K562 (cell line): Measurements from ENCODE around the gene NECAB2. TPM values are rescaled to one million over a fixed set of nuclear protein-coding genes. Genes with fewer than 3 reads are reported as not detected.
A peak's percentile ranks its signal among the peaks of the same experiment; 100 is the strongest.

ENCODE experiments used
- ATAC-seq: fragments of 200-7000 bp; cut with Tn5 transposase; 3 replicates; pipeline ENCODE4 v1.9.1; 2020; ENCODE audit warnings: moderate library complexity
- BruUV-seq: library from RNA; stranded (reverse); fragments of 400-500 nt; replicated peaks from 2 replicates; lab custom pipeline; 2021; lab: Mats Ljungman, UMichigan
- CTCF ChIA-PET: fragments of 300-600 bp; formaldehyde crosslinking; extraction: SDS; loops from one replicate; lab custom pipeline; 2021; ENCODE audit warnings: low intra/inter-chr PET ratio; lab: Yijun Ruan, JAX
- POLR2A ChIA-PET: fragments of 300-600, 350-650 bp; sonication (Branson Sonifier 250); formaldehyde crosslinking; extraction: SDS; loops from one replicate; lab custom pipeline; 2021; ENCODE audit warnings: antibody characterized with exemption, inconsistent platforms; lab: Yijun Ruan, JAX
- DNase-seq, 4 experiments: peaks; one replicate each; pipeline versions ENCODE4 v3.0.0 to v3.0.0-alpha.2; 2011 to 2018; ENCODE audit warnings: low spot score in 3 of 4, mixed read lengths in 3 of 4; ENCODE audit errors: extremely low read depth in 1 of 4
- FAIRE-seq: peaks from 2 replicates; lab custom pipeline; 2011; peaks lifted over from hg19 to GRCh38; lab: Jason Lieb, UNC
- H2AFZ ChIP-seq: 2 replicates; pipeline ENCODE4 v1.6.0; 2011; ENCODE audit warnings: low read depth, low read length, control low read depth, inconsistent platforms
- H3K27ac ChIP-seq: fragments of 200-600 bp; 3 replicates; pipeline ENCODE4 v1.8.0; 2011; ENCODE audit warnings: low read depth, mild to moderate bottlenecking, control low read depth, inconsistent platforms, low read length, moderate library complexity, mixed read lengths; ENCODE audit errors: extremely low read depth
- H3K27me3 ChIP-seq, 2 experiments: fragments of 300-600 bp in 1 of 2; 2 replicates in 1 of 2; 3 replicates in 1 of 2; pipeline versions ENCODE4 v1.6.0 to v1.8.0; 2011; ENCODE audit warnings: inconsistent platforms in 2 of 2, low read length in 2 of 2, mild to moderate bottlenecking in 1 of 2, mixed read lengths in 1 of 2, moderate library complexity in 1 of 2; ENCODE audit not compliant: control insufficient read depth in 2 of 2, insufficient read depth in 2 of 2
- H3K36me3 ChIP-seq: fragments of 300-600 bp; 3 replicates; pipeline ENCODE4 v1.8.0; 2011; ENCODE audit warnings: mild to moderate bottlenecking, low read length, inconsistent platforms; ENCODE audit not compliant: control insufficient read depth, insufficient read depth
- H3K4me1 ChIP-seq, 2 experiments: fragments of 200-600 bp in 1 of 2; replicated peaks in 1 of 2; 2 replicates in 1 of 2; 3 replicates in 1 of 2; pipeline versions ENCODE4 v1.5.1 to v1.8.0; 2011; ENCODE audit warnings: inconsistent platforms in 2 of 2, low read length in 2 of 2, mild to moderate bottlenecking in 1 of 2, mixed read lengths in 1 of 2, moderate library complexity in 1 of 2; ENCODE audit not compliant: control insufficient read depth in 2 of 2, insufficient read depth in 2 of 2
- H3K4me2 ChIP-seq: 2 replicates; pipeline ENCODE4 v1.6.1; 2011; ENCODE audit warnings: low read length, control low read depth, inconsistent platforms, mixed read lengths; ENCODE audit not compliant: insufficient read depth
- H3K4me3 ChIP-seq: fragments of 200-600 bp; sonication (generic), shearing (Covaris generic); 2 replicates; pipeline ENCODE4 v1.5.1; 2016; ENCODE audit warnings: control low read depth, inconsistent platforms
- H3K79me2 ChIP-seq: fragments of 200-600 bp; 3 replicates; pipeline ENCODE4 v1.8.0; 2011; ENCODE audit warnings: low read length, inconsistent platforms; ENCODE audit not compliant: control insufficient read depth, insufficient read depth
- H3K9ac ChIP-seq, 2 experiments: 2 replicates each; pipeline versions ENCODE4 v1.6.0 to v1.6.1; 2011; ENCODE audit warnings: low read depth in 2 of 2, low read length in 2 of 2, control low read depth in 1 of 2, inconsistent platforms in 1 of 2, mild to moderate bottlenecking in 1 of 2, mixed read lengths in 1 of 2; ENCODE audit not compliant: insufficient read depth in 1 of 2
- H3K9me1 ChIP-seq: one replicate; pipeline ENCODE4 v1.6.0; 2011; ENCODE audit warnings: inconsistent platforms, mild to moderate bottlenecking, low read length, moderate library complexity; ENCODE audit not compliant: control insufficient read depth, insufficient read depth
- H3K9me3 ChIP-seq: replicated peaks from 2 replicates; pipeline ENCODE4 v1.5.1; 2011; ENCODE audit warnings: low read depth, low read length, inconsistent platforms; ENCODE audit not compliant: control insufficient read depth, insufficient read depth
- H4K20me1 ChIP-seq: replicated peaks from 2 replicates; pipeline ENCODE4 v1.6.1; 2011; ENCODE audit warnings: low read length, inconsistent platforms, mixed read lengths; ENCODE audit not compliant: control insufficient read depth, insufficient read depth
- GTF2E2 ChIP-seq: fragments of 200-800 bp; sonication (Bioruptor generic); IDR thresholded peaks from 2 replicates; pipeline ENCODE4 v1.6.1; 2016; ENCODE audit warnings: missing genetic modification characterization, missing compliant biosample characterization
- MAZ ChIP-seq, 2 experiments: fragments of 450-650 bp in 1 of 2; sonication (generic) in 1 of 2; formaldehyde crosslinking; IDR thresholded peaks in 1 of 2; conservative IDR thresholded peaks in 1 of 2; 2 replicates each; pipeline versions ENCODE4 v1.4.0 to v1.5.0; 2020; ENCODE audit warnings: mild to moderate bottlenecking in 1 of 2, missing genetic modification reagents in 1 of 2
- SOX6 ChIP-seq: fragments of 450-650 bp; IDR thresholded peaks from 2 replicates; pipeline ENCODE4 v1.6.1; 2014; ENCODE audit warnings: mild to moderate bottlenecking
- ZNF24 ChIP-seq: fragments of 450-650 bp; IDR thresholded peaks from 2 replicates; pipeline ENCODE4 v1.6.1; 2016
- WGBS: fragments of 100-300 bp; shearing (Covaris generic); methylation state at CpG from one replicate; pipeline ENCODE4 v1.1.6; 2016; ENCODE audit warnings: low coverage, mixed read lengths; ENCODE audit not compliant: insufficient coverage; ENCODE audit errors: missing lambda C conversion rate; 5-methylcytosine and 5-hydroxymethylcytosine counted together
- in situ Hi-C: fragments of 300-500 bp; cut with MboI; formaldehyde crosslinking; loops from 4 replicates; pipeline ENCODE4 v1.15.0; 2018; ENCODE audit warnings: inconsistent platforms, mixed read lengths
- intact Hi-C: fragments of 100-400 bp; cut with micrococcal nuclease; formaldehyde crosslinking; loops from 2 replicates; pipeline ENCODE4 v1.14.2; 2022
- polyA plus RNA-seq, 8 experiments: library from polyadenylated mRNA; depleted of rRNA in 4 of 8; stranded (reverse) in 5 of 8; unstranded in 3 of 8; fragments of >200 nt; fragmentation: Nextera tagmentation in 2 of 8; fragmentation: Illumina TruSeq in 1 of 8; extraction: Ambion mirVana in 2 of 8; extraction: Trizol in 1 of 8; gene quantifications; 2 replicates each; pipeline versions ENCODE4 v1.2.1 to v1.2.3, GENCODE V29; 2011 to 2014; ENCODE audit warnings: inconsistent platforms in 1 of 8, missing spikeins in 1 of 8
- total RNA-seq, 7 experiments: library from RNA; depleted of rRNA in 6 of 7; stranded (reverse); fragments of >200 nt in 6 of 7; fragmentation: Illumina TruSeq in 2 of 7; extraction: Trizol in 2 of 7; gene quantifications; 2 replicates each; pipeline versions ENCODE4 v1.2.1 to v1.2.3, GENCODE V29; 2011 to 2021; ENCODE audit warnings: low replicate concordance in 1 of 7
- TF ChIP-seq, protein P1 (sequence below): sonication (generic); formaldehyde crosslinking; IDR thresholded peaks from 2 replicates; pipeline ENCODE4 v1.8.1; 2023; ENCODE audit warnings: mild to moderate bottlenecking, missing genetic modification reagents
- TF ChIP-seq, protein P2 (sequence below), 2 experiments: fragments of 450-650 bp; IDR thresholded peaks; 2 replicates each; pipeline ENCODE4 v1.6.1; 2016; ENCODE audit warnings: mild to moderate bottlenecking in 2 of 2, borderline replicate concordance in 1 of 2, low read depth in 1 of 2, moderate library complexity in 1 of 2
- TF ChIP-seq, protein P3 (sequence below): fragments of 450-650 bp; IDR thresholded peaks from 2 replicates; pipeline ENCODE4 v1.6.1; 2016

NECAB2 gene
- total and polyA plus RNA-seq, 9 of the 15 experiments (the other 6 are each of a cell fraction or from before 2014, with no cell fraction given): 0.03 to 0.28 TPM; not detected in 7

DNA sequence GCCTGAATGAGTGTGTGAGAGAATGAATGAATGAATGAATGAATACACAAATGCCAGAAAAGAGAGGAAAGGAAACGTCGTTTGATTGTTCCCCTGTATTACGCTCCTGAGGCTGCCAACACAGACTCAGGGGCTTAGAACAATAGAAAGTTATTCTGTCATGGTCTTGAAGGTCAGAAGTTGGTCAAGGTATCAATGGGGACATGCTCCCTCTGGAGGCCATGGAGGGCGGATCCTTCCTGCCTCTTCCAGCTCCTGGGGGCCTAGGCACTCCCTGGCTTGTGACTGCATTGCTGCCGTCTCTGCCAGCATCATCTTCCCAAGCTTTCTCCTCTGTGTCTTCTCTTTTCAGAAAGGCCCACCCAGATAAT is 76.1 kb downstream of the NECAB2 start:
- DNase-seq: peak; percentile 59 to 68 (median 66)
- no peak overlapping the region for H3K9ac ChIP-seq
- FAIRE-seq: peak; percentile 92
- no TSS peak for BruUV-seq
- H3K4me3 ChIP-seq: no peak overlapping the region
- H3K4me1 ChIP-seq: peaks cover 16 to 36% of the 10 kb centered on the region in 2 experiments
- ChIA-PET POLR2A (interaction anchor here (0.6 to 1.4 kb wide), 5 partner anchors 14 to 134 kb away, joined by 3 to 5 read pairs (median 4); no protein-coding TSS in a partner anchor), CTCF (interaction anchor here (1.6 kb wide), 1 partner anchor 76 kb away, joined by 4 read pairs; the partner anchor contains the start of gene NECAB2)
- peak; percentile 72 for ATAC-seq
- H3K9me3 ChIP-seq: no peaks in the 10 kb centered on the region
- peaks cover 11% of the 10 kb centered on the region for H3K9me1 ChIP-seq
- peaks cover 33 to 44% of the 10 kb centered on the region in 2 experiments; a peak in 4 of 5 replicates for H3K27me3 ChIP-seq
- 0 out of 2 replicates have a peak overlapping the region, but pooled peaks have one; percentile 2 for H2AFZ ChIP-seq
- H3K36me3 ChIP-seq: peaks cover 6% of the 10 kb centered on the region; the same call in 1 of the 3 replicates
- intact Hi-C loops (loop anchor here (1.0 kb wide), 1 partner anchor 76 kb away; the partner anchor contains the start of gene NECAB2), in situ Hi-C loops (loop anchor here (10.0 kb wide), 1 partner anchor 69 kb away; no protein-coding TSS in a partner anchor)
- WGBS: 24% methylated on average over 5 of the region's 5 CpGs
- H4K20me1 ChIP-seq: peaks cover 44% of the 10 kb centered on the region; the same call in 1 of the 2 replicates
- H3K79me2 ChIP-seq: no peaks in the 10 kb centered on the region
- H3K4me2 ChIP-seq: peak overlapping the region; percentile 56; the same call in 1 of the 2 replicates
- H3K27ac ChIP-seq: no peak overlapping the region
- TF ChIP-seq GTF2E2 (tag) (no peak), MAZ (CRISPR knock-in tag; conservative IDR thresholded peaks at IDR 0.05 in 1 of 2, IDR thresholded peaks at IDR 0.05 in 1 of 2) (peak in 1 of 2 experiments; percentile 45; a peak in 1 of 4 replicates), SOX6 (peak; percentile 43), ZNF24 (peak; percentile 98)
- TF ChIP-seq, protein P1, sequence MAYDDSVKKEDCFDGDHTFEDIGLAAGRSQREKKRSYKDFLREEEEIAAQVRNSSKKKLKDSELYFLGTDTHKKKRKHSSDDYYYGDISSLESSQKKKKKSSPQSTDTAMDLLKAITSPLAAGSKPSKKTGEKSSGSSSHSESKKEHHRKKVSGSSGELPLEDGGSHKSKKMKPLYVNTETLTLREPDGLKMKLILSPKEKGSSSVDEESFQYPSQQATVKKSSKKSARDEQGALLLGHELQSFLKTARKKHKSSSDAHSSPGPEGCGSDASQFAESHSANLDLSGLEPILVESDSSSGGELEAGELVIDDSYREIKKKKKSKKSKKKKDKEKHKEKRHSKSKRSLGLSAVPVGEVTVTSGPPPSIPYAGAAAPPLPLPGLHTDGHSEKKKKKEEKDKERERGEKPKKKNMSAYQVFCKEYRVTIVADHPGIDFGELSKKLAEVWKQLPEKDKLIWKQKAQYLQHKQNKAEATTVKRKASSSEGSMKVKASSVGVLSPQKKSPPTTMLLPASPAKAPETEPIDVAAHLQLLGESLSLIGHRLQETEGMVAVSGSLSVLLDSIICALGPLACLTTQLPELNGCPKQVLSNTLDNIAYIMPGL (CRISPR knock-in tag): no peak
- TF ChIP-seq, protein P2, sequence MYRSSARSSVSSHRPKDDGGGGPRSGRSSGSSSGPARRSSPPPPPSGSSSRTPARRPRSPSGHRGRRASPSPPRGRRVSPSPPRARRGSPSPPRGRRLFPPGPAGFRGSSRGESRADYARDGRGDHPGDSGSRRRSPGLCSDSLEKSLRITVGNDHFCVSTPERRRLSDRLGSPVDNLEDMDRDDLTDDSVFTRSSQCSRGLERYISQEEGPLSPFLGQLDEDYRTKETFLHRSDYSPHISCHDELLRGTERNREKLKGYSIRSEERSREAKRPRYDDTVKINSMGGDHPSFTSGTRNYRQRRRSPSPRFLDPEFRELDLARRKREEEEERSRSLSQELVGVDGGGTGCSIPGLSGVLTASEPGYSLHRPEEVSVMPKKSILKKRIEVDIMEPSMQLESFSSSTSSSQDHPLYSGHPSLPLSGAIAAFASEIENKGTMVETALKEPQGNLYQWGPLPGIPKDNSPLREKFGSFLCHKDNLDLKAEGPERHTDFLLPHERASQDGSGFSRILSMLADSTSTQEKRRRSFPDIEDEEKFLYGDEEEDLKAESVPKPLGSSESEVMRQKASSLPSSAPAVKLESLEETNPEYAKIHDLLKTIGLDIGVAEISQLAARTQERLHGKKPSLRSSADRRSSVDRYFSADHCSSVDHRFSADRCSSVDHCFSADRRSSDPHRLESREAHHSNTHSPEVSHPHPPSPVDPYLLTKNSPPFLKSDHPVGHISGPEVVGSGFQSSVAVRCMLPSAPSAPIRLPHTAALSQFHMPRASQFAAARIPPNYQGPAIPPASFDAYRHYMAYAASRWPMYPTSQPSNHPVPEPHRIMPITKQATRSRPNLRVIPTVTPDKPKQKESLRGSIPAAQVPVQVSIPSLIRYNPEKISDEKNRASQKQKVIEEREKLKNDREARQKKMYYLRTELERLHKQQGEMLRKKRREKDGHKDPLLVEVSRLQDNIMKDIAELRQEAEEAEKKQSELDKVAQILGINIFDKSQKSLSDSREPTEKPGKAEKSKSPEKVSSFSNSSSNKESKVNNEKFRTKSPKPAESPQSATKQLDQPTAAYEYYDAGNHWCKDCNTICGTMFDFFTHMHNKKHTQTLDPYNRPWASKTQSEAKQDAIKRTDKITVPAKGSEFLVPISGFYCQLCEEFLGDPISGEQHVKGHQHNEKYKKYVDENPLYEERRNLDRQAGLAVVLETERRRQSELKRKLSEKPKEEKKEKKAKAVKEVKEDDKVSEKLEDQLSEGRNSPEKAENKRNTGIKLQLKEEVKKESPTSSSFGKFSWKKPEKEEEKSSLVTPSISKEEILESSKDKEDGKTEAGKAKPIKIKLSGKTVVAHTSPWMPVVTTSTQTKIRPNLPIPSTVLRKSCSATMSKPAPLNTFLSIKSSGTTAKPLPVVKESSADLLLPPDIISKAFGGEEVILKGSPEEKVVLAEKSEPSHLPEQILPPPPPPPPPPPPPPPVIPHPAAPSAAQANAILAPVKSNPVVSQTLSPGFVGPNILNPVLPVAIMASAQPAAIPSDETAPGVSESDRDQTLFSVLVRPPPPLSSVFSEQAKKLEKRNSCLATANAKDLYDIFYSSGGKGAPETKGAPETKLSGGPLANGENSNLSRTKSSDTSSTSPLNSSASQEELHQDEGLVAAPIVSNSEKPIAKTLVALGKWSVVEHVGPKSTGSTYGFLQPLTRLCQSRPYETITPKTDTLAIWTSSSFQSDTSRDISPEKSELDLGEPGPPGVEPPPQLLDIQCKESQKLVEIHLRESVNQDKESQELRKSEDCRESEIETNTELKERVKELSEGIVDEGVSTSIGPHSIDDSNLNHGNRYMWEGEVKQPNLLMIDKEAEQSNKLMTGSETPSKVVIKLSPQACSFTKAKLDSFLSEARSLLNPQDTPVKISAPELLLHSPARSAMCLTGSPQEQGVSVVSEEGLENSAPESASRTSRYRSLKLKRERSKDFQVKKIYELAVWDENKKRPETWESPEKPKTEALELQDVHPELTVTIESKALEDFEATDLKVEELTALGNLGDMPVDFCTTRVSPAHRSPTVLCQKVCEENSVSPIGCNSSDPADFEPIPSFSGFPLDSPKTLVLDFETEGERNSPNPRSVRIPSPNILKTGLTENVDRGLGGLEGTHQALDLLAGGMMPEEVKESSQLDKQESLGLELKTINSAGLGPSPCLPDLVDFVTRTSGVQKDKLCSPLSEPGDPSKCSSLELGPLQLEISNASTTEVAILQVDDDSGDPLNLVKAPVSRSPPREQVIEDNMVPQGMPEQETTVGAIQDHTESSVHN (IDR thresholded peaks at IDR 0.05; ENCODE audit: borderline replicate concordance in 1 of 2, low read depth in 1 of 2): no peak
- TF ChIP-seq, protein P3, sequence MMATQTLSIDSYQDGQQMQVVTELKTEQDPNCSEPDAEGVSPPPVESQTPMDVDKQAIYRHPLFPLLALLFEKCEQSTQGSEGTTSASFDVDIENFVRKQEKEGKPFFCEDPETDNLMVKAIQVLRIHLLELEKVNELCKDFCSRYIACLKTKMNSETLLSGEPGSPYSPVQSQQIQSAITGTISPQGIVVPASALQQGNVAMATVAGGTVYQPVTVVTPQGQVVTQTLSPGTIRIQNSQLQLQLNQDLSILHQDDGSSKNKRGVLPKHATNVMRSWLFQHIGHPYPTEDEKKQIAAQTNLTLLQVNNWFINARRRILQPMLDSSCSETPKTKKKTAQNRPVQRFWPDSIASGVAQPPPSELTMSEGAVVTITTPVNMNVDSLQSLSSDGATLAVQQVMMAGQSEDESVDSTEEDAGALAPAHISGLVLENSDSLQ: no peak
